Urinary bladder (tissue), 4 donors: ENCODE results near the gene DENND2A. TPM values are rescaled to one million over a fixed set of nuclear protein-coding genes. Genes with fewer than 3 reads are reported as not detected.
"Not testable (repeated sequence)": the region's sequence is repeated elsewhere in the genome, so short reads cannot be mapped to it uniquely, and the experiment has no call there.

Experiments
- DNase-seq: peaks from one replicate; pipeline ENCODE4 v3.0.0-alpha.2; 2015; ENCODE audit errors: extremely low spot score
- H3K27ac ChIP-seq: one replicate; pipeline ENCODE4 v1.5.1; 2013; ENCODE audit warnings: low read depth, mild to moderate bottlenecking, moderate library complexity
- H3K36me3 ChIP-seq: one replicate; pipeline ENCODE4 v1.6.1; 2013; ENCODE audit warnings: mild to moderate bottlenecking, moderate library complexity; ENCODE audit not compliant: insufficient read depth
- H3K4me1 ChIP-seq: one replicate; pipeline ENCODE4 v1.6.1; 2013; ENCODE audit warnings: mild to moderate bottlenecking, moderate library complexity; ENCODE audit not compliant: insufficient read depth
- H3K4me3 ChIP-seq: one replicate; pipeline ENCODE4 v1.5.1; 2013; ENCODE audit warnings: low read depth, low read length
- WGBS: extraction: QIAGEN DNeasy Blood & Tissue Kit; methylation state at CpG from one replicate; pipeline ENCODE4 v1.1.7; 2013; 5-methylcytosine and 5-hydroxymethylcytosine counted together
- polyA plus RNA-seq: library from polyadenylated mRNA; stranded (reverse); fragments of 200-250 nt; gene quantifications from one replicate; pipeline ENCODE4 v1.2.3, GENCODE V29; 2013
- total RNA-seq: library from RNA; depleted of rRNA; stranded (reverse); fragments of >200 nt; gene quantifications from one replicate; pipeline ENCODE4 v1.2.3, GENCODE V29; 2014
- donor health status: healthy with polysubstance abuse.
- donor health status: healthy.

DENND2A gene
- total and polyA plus RNA-seq, 2 donors, result 16.9 to 34.4 TPM

- no peak for DNase-seq
- H3K36me3 ChIP-seq, result no peaks in the 10 kb centered on the region
- 85% methylated on average over 15 of the region's 15 CpGs for WGBS
- no peak overlapping the region for H3K27ac ChIP-seq
- no peaks in the 10 kb centered on the region for H3K4me1 ChIP-seq
- H3K4me3 ChIP-seq, result no peak overlapping the region
These were observed 122.1 kb downstream of the DENND2A start for GRCh38 chr7:140518370-140519006.

- peak; percentile 77 for DNase-seq
- no peaks in the 10 kb centered on the region for H3K4me1 ChIP-seq
- H3K36me3 ChIP-seq, result no peaks in the 10 kb centered on the region
- 51% methylated on average over 31 of the region's 31 CpGs for WGBS
- no peak overlapping the region for H3K27ac ChIP-seq
- no peak overlapping the region for H3K4me3 ChIP-seq
These were observed 122.9 kb downstream of the DENND2A start for GRCh38 chr7:140517546-140518369.

GRCh38 chr7:140512317-140513000 is 128.2 kb downstream of the DENND2A start:
- H3K4me1 ChIP-seq, result no peaks in the 10 kb centered on the region
- no peak for DNase-seq
- no peak overlapping the region for H3K27ac ChIP-seq
- H3K4me3 ChIP-seq, result no peak overlapping the region
- WGBS, result 25% methylated on average over 9 of the region's 9 CpGs
- no peaks in the 10 kb centered on the region for H3K36me3 ChIP-seq

DNA sequence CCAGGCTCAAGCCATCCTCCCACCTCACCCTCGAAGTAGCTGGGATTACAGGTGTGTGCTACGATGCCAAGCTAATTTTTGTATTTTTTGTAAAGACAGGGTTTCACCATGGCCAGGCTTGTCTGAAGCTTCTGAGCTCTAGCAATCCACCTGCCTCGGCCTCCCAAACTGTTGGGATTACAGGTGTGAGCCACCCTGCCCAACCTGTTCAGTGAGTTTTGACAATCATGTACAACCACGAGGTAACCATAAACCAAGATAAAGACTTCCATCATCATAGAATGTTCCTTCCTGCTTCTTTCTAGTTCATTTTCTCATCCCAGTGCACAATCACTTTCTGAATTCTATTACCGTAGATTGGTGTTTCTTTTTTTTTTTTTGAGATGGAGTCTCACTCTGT is 130.8 kb downstream of the DENND2A start:
- Histone ChIP-seq H3K4me3 (no peak overlapping the region), H3K36me3 (no peaks in the 10 kb centered on the region), H3K27ac (no peak overlapping the region), H3K4me1 (no peaks in the 10 kb centered on the region)
- WGBS, result 59% methylated on average over 5 of the region's 5 CpGs
- no peak for DNase-seq

- H3K4me1 ChIP-seq, H3K4me3 ChIP-seq, H3K36me3 ChIP-seq, H3K27ac ChIP-seq, DNase-seq: not testable (repeated sequence)
- 82% methylated on average over 6 of the region's 6 CpGs for WGBS
These were observed 133.1 kb downstream of the DENND2A start for GRCh38 chr7:140507556-140507955.

DNA sequence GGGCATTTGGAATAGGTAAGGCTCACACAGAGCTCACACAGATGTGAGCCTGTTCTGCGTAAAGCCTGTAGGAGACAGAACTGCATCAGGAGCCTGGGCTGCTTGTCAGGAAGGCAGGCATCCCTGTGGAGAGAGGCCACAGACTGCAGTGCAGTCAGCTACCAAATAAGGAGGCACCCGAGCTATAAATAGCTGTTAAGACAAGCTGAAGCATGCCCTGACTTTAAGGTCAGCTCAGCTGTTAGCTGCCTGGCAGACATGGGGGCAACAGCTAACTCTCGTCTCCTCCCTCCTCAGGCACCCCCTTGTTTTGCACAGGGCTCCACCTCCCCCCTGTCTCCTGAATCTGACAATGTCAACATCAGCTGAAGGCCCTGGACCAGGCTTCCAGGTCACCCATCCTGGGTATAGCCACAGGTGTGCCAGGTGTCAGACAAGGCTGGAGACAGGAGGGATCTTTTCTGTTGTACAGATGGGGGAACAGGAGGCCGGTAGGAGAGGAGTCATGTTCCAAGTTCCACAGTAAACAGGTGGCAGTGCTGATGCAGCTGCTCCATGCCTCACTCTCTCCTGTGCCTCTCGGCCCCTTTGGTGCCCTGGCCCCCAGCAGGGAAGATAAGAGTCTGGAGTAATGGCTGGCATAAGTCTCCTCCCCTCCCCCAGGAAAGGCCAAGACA is 133.7 kb downstream of the DENND2A start:
- WGBS, result 34% methylated on average over 5 of the region's 5 CpGs
- no peak overlapping the region for H3K27ac ChIP-seq

DNA sequence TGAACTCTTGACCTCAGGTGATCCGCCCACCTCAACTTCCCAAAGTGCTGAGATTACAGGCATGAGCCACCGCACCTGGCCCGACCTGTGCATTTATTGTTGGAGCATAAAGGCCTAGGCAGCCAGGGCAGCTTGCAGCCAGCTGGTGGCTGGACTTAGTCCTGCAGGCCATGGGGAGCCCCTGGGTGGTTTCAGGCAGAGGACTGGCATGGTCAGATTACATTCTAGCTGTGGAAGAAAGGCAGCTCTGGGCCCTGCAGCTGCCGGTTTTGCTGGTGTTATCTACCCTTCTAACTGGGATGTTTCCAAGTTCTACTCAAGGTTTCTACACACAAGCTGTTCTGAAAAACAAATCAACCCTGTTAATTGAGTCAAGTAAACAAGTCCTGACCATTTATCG is 138.6 kb downstream of the DENND2A start:
- DNase-seq, result no peak
- no peak overlapping the region for H3K4me3 ChIP-seq
- WGBS, result 80% methylated on average over 5 of the region's 5 CpGs
- H3K27ac ChIP-seq, result no peak overlapping the region
- no peaks in the 10 kb centered on the region for H3K36me3 ChIP-seq
- H3K4me1 ChIP-seq, result no peaks in the 10 kb centered on the region

More for the DNA sequence above, 133.7 kb downstream of the DENND2A start:
- Histone ChIP-seq H3K4me1 (no peaks in the 10 kb centered on the region), H3K4me3 (no peak overlapping the region), H3K36me3 (no peaks in the 10 kb centered on the region)
- DNase-seq, result no peak

DNA sequence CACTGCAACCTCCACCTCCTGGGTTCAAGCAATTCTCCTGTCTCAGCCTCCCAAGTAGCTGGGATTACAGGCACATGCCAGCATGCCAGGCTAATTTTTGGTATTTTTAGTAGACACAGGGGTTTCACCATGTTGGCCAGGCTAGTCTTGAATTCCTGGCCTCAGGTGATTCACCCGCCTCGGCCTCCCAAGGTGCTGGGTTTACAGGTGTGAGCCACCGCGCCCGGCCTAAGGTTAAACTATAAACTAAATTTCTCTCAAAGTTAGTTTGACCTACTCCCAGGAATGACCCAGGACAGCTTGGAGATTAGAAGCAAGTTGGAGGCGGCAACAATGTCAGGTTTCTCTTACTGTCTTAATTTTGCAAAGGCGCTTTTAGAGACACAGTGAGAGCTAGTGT is 142.8 kb downstream of the DENND2A start:
- DNase-seq, H3K36me3 ChIP-seq: not testable (repeated sequence)
- 94% methylated on average over 7 of the region's 7 CpGs for WGBS

DNA sequence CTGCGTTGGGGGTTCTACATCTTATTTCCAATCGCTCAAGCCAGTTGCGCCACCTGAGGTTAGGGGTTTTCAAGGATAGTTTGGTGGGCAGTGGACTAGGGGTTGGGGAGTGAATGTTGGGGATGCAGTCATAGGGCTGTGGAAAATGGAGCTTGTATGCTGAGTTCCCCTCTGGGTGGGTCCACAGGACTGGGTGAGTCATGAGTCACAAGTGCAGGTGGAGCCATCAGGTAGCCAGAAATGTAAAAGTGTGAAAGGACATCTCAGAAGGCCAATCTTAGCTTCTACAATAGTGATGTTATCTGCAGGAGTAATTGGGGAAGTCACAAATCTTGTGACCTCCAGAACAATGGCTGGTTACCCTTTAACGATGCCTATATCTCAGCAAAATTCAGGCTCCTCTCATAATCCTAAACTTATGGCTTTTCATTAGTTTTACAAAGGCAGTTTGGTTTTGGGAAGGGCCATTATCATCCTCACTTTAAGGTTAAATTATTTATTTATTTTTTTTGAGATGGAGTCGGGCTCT is 143.3 kb downstream of the DENND2A start:
- WGBS, result 73% methylated on average over 5 of the region's 5 CpGs

More for the DNA sequence above, 142.8 kb downstream of the DENND2A start:
- H3K27ac ChIP-seq, H3K4me1 ChIP-seq, H3K4me3 ChIP-seq: not testable (repeated sequence)

GRCh38 chr7:140495514-140496097 is 145.0 kb downstream of the DENND2A start:
- no peak for DNase-seq
- no peak overlapping the region for H3K27ac ChIP-seq
- WGBS, result 94% methylated on average over 9 of the region's 9 CpGs
- no peaks in the 10 kb centered on the region for H3K36me3 ChIP-seq
- no peak overlapping the region for H3K4me3 ChIP-seq
- no peaks in the 10 kb centered on the region for H3K4me1 ChIP-seq

More for the DNA sequence above, 143.3 kb downstream of the DENND2A start:
- no peak overlapping the region for H3K27ac ChIP-seq
- H3K4me1 ChIP-seq, result no peaks in the 10 kb centered on the region
- H3K4me3 ChIP-seq, result no peak overlapping the region
- H3K36me3 ChIP-seq, result no peaks in the 10 kb centered on the region
- DNase-seq, result no peak

DNA sequence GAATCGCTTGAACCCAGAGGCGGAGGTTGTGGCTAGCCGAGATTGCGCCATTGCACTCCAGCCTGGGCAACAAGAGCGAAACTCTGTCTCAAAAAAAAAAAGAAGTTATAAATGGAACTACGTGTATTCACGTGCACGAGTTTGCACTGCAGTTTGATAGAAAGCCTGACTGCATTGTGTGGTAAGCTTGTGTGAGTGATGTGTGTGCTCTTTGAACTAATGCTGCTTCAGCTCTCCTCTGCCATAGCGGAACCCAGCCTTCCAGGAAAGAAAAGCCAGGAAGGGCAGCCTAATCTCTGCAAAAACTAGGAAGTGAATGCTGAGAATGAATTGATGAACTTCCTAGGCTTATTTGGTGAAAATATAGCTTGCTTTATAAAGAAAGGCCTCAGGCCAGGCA is 145.7 kb downstream of the DENND2A start:
- Histone ChIP-seq H3K36me3 (no peaks in the 10 kb centered on the region), H3K27ac (no peak overlapping the region), H3K4me3 (no peak overlapping the region), H3K4me1 (no peaks in the 10 kb centered on the region)
- 90% methylated on average over 9 of the region's 9 CpGs for WGBS
- DNase-seq, result no peak

DNA sequence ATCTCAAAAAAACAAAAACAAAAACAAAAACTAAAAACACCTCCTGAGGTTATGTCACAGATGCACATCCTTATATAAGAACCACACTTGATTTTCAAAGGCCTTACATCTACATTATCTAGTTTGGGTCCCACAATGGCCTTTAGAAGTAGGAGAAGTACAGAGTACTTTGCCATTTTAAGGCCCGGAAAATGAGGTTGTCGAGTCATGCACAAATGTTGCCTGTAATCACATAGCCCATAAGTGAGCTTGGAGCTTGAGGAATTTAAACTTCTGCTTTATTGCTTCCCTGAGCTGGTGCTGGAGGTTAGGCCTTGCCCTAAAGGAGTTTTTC is 151.6 kb downstream of the DENND2A start:
- WGBS, result 73% methylated on average over 2 of the region's 2 CpGs
- Histone ChIP-seq H3K4me3 (no peak overlapping the region), H3K27ac (no peak overlapping the region), H3K4me1 (no peaks in the 10 kb centered on the region), H3K36me3 (no peaks in the 10 kb centered on the region)
- no peak for DNase-seq
